Activated naive CD4-positive, alpha-beta T cell treated with anti-CD3 and anti-CD28 coated beads, Interleukin-2, amount 50 U/mL, for 24 hours (primary cell): ENCODE measurements around the gene LENG9.
"Not testable (repeated sequence)": the region's sequence is repeated elsewhere in the genome, so short reads cannot be mapped to it uniquely, and the experiment has no call there.

Experiments
- H3K27ac Mint-ChIP-seq: one replicate; pipeline ENCODE4 v1.8.0; 2021; ENCODE audit warnings: mild to moderate bottlenecking, mixed read lengths
- H3K27me3 Mint-ChIP-seq: one replicate; pipeline ENCODE4 v1.8.0; 2021; ENCODE audit warnings: mixed read lengths
- H3K36me3 Mint-ChIP-seq: one replicate; pipeline ENCODE4 v1.8.0; 2021; ENCODE audit warnings: mixed read lengths
- H3K4me1 Mint-ChIP-seq: one replicate; pipeline ENCODE4 v1.8.0; 2021; ENCODE audit warnings: mixed read lengths
- H3K4me3 Mint-ChIP-seq: one replicate; pipeline ENCODE4 v1.8.0; 2021; ENCODE audit warnings: mild to moderate bottlenecking, mixed read lengths
- H3K9me3 Mint-ChIP-seq: one replicate; pipeline ENCODE4 v1.8.0; 2021; ENCODE audit warnings: mixed read lengths

Gene LENG9

GRCh38 chr19:54456423-54457373, 6.9 kb downstream of the LENG9 start:
- H3K27ac Mint-ChIP-seq: peak overlapping the region; percentile 23

GRCh38 chr19:54455786-54456422, 7.7 kb downstream of the LENG9 start:
- Mint-ChIP-seq H3K4me3 (no peak overlapping the region), H3K9me3 (no peaks in the 10 kb centered on the region), H3K27ac (peak overlapping the region; percentile 23), H3K4me1 (peaks cover 29% of the 10 kb centered on the region), H3K36me3 (peaks cover 16% of the 10 kb centered on the region), H3K27me3 (no peaks in the 10 kb centered on the region)

More at GRCh38 chr19:54456423-54457373, 6.9 kb downstream of the LENG9 start:
- Mint-ChIP-seq H3K4me3 (no peak overlapping the region), H3K27me3 (no peaks in the 10 kb centered on the region), H3K9me3 (no peaks in the 10 kb centered on the region), H3K4me1 (peaks cover 21% of the 10 kb centered on the region), H3K36me3 (peaks cover 14% of the 10 kb centered on the region)

- H3K4me3 Mint-ChIP-seq: no peak overlapping the region
- peaks cover 19% of the 10 kb centered on the region for H3K36me3 Mint-ChIP-seq
- no peaks in the 10 kb centered on the region for H3K27me3 Mint-ChIP-seq
- H3K9me3 Mint-ChIP-seq: no peaks in the 10 kb centered on the region
- peaks cover 38% of the 10 kb centered on the region for H3K4me1 Mint-ChIP-seq
- H3K27ac Mint-ChIP-seq: no peak overlapping the region
These were observed 8.6 kb downstream of the LENG9 start for GRCh38 chr19:54454781-54455675.

DNA sequence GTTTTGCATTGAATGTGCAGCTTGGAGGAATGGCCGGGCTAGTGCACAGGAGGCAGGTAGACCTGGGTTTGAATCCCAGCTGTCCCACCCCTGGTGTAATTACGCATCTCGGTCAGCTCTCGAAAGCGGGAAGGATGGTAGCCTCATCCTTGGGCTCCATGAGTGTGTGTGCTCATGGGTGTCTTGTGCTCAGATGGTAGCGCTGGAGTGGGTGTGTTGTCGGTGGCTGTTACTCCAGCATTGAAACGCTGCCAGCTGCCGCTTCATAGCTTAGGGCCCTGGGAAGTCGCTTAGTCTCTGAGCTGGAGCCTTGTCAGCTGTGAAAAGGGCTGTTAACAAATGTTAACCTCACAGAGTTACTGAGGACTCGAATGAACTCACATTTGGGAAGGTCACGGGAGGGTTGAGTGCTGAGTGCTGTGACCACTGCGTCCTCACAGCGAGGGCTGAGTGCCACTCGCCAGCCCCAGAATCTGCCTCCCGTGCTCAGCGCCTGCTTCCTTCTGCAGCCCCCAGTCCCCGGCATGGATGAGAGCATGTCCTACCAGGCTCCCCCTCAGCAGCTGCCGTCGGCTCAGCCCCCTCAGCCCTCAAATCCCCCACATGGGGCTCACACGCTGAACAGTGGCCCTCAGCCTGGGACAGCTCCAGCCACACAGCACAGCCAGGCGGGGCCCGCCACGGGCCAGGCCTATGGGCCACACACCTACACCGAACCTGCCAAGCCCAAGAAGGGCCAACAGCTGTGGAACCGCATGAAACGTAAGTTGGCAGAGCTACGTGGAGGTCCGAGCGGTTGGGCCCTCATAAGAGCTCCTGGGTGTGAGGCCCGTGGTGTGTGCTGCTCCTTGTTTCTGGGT, 9.4 kb downstream of the LENG9 start:
- H3K9me3 Mint-ChIP-seq: no peaks in the 10 kb centered on the region
- no peaks in the 10 kb centered on the region for H3K27me3 Mint-ChIP-seq
- H3K4me3 Mint-ChIP-seq: no peak overlapping the region
- H3K4me1 Mint-ChIP-seq: peaks cover 35% of the 10 kb centered on the region
- H3K36me3 Mint-ChIP-seq: peaks cover 20% of the 10 kb centered on the region
- H3K27ac Mint-ChIP-seq: no peak overlapping the region

GRCh38 chr19:54452626-54453025, 11.0 kb downstream of the LENG9 start:
- Mint-ChIP-seq H3K4me3 (no peak overlapping the region), H3K36me3 (peaks cover 15% of the 10 kb centered on the region), H3K27ac (no peak overlapping the region), H3K27me3 (no peaks in the 10 kb centered on the region), H3K9me3 (no peaks in the 10 kb centered on the region), H3K4me1 (peaks cover 36% of the 10 kb centered on the region)

DNA sequence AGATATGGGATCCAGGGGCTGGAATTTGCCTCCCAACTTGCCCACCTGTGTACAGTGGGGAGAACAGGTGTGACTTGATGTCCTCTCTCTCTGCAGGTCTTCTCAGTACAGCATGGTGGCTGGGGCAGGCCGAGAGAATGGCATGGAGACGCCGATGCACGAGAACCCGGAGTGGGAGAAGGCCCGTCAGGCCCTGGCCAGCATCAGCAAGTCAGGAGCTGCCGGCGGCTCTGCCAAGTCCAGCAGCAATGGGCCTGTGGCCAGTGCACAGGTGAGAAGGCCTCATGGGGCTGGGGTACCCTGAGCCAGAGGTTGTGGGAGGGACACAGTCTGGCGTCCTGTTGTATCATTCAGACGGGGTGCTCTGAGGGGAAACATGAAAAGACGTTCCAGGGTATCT, 11.6 kb downstream of the LENG9 start:
- H3K4me3 Mint-ChIP-seq: peak overlapping the region; percentile 100
- no peak overlapping the region for H3K27ac Mint-ChIP-seq
- no peaks in the 10 kb centered on the region for H3K27me3 Mint-ChIP-seq

GRCh38 chr19:54451331-54451871, 12.2 kb downstream of the LENG9 start:
- Mint-ChIP-seq H3K4me3 (peak overlapping the region; percentile 100), H3K27me3 (no peaks in the 10 kb centered on the region), H3K9me3 (no peaks in the 10 kb centered on the region), H3K36me3 (peaks cover 15% of the 10 kb centered on the region), H3K27ac (peak overlapping the region; percentile 87), H3K4me1 (peaks cover 43% of the 10 kb centered on the region)

More for the DNA sequence above, 11.6 kb downstream of the LENG9 start:
- no peaks in the 10 kb centered on the region for H3K9me3 Mint-ChIP-seq
- peaks cover 39% of the 10 kb centered on the region for H3K4me1 Mint-ChIP-seq
- peaks cover 15% of the 10 kb centered on the region for H3K36me3 Mint-ChIP-seq

DNA sequence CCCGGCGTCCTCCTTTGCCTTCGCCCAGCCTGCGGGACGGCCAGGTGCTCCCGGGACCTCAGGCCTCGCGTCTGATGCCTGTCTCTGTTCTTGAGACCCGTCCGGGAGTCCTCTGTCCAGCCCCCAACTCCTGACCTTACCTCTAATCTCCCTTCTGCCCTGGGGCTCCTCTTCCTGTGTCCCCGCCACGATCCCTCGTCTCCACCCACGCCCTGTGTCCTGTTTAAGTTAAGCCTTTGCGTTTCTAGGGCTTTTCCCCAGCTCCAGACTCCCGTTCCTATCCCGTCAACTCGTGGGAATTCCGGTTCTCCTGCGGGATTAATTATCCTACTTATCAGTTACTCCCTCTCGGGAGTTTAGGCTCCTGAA, 13.9 kb downstream of the LENG9 start:
- Mint-ChIP-seq H3K36me3 (peaks cover 12% of the 10 kb centered on the region), H3K9me3 (no peaks in the 10 kb centered on the region), H3K27ac (peak overlapping the region; percentile 92), H3K27me3 (no peaks in the 10 kb centered on the region), H3K4me1 (peaks cover 43% of the 10 kb centered on the region), H3K4me3 (peak overlapping the region; percentile 100)

DNA sequence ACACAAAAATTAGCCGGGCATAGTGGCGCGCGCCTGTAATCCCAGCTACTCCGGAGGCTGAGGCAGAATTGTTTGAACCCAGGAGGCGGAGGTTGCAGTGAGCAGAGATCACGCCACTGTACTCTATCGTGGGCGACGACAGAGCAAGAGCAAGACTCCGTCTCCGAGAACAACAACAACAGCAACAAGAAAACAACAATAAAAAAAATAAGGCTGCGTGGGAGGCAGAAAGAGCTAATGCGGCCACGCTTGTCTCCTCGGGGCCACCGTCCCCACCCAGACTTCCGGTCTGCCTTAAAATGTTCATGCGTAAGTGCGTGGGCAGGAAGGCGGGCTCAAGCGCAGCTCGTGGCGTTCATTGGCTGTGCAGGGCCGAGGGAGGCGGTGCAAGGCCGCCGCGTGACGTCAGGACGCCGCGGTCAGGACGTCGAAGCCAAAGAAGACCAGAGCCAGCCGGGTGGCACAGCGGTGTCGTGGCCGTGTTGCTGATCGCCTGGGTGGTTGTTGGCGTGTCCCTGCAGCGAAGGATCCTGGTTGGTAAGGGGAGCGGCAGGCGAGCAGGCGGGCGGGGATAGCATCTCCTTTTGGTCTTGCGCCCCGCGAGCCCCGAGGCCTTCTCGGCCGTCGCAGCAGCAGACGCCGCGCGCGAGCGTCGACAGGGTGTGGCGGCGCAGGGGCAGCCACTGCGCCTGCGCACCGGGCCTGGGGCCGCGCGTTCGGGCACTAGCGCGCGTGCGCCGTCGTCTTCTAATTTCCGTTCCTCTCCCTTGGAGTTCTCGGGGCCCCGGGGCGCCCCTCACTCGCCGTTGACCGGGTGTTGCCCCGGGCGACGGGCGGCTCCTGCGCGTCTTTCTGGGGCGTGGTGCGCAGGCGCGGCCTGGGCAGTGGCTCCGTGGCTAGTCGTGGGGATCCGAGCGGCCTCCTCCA, 14.5 kb downstream of the LENG9 start, which contains the start of gene LENG8:
Gene LENG8 (plus strand): TSS at position 426 of the 927 bp plus-strand sequence. CDS start 2,146 bp downstream, outside the sequence.
- H3K4me1 Mint-ChIP-seq: peaks cover 43% of the 10 kb centered on the region
- peaks cover 12% of the 10 kb centered on the region for H3K36me3 Mint-ChIP-seq
- H3K27me3 Mint-ChIP-seq: no peaks in the 10 kb centered on the region
- H3K4me3 Mint-ChIP-seq: peak within 1 kb of the TSS; percentile 100
- peak within 1 kb of the TSS; percentile 99 for H3K27ac Mint-ChIP-seq
- H3K9me3 Mint-ChIP-seq: no peaks in the 10 kb centered on the region

GRCh38 chr19:54448040-54448773, 15.4 kb downstream of the LENG9 start:
- H3K36me3 Mint-ChIP-seq: peaks cover 13% of the 10 kb centered on the region
- H3K4me3 Mint-ChIP-seq: peak overlapping the region; percentile 100
- peak overlapping the region; percentile 99 for H3K27ac Mint-ChIP-seq
- peaks cover 44% of the 10 kb centered on the region for H3K4me1 Mint-ChIP-seq
- no peaks in the 10 kb centered on the region for H3K27me3 Mint-ChIP-seq
- no peaks in the 10 kb centered on the region for H3K9me3 Mint-ChIP-seq

GRCh38 chr19:54446349-54446748, 17.2 kb downstream of the LENG9 start:
- H3K27ac Mint-ChIP-seq, H3K4me3 Mint-ChIP-seq, H3K9me3 Mint-ChIP-seq, H3K27me3 Mint-ChIP-seq: not testable (repeated sequence)
- Mint-ChIP-seq H3K4me1 (peaks cover 34% of the 10 kb centered on the region), H3K36me3 (peaks cover 14% of the 10 kb centered on the region)

GRCh38 chr19:54444737-54445136, 18.8 kb downstream of the LENG9 start:
- no peaks in the 10 kb centered on the region for H3K9me3 Mint-ChIP-seq
- peaks cover 19% of the 10 kb centered on the region for H3K4me1 Mint-ChIP-seq
- no peak overlapping the region for H3K4me3 Mint-ChIP-seq
- H3K27me3 Mint-ChIP-seq: no peaks in the 10 kb centered on the region
- no peak overlapping the region for H3K27ac Mint-ChIP-seq
- peaks cover 5% of the 10 kb centered on the region for H3K36me3 Mint-ChIP-seq

DNA sequence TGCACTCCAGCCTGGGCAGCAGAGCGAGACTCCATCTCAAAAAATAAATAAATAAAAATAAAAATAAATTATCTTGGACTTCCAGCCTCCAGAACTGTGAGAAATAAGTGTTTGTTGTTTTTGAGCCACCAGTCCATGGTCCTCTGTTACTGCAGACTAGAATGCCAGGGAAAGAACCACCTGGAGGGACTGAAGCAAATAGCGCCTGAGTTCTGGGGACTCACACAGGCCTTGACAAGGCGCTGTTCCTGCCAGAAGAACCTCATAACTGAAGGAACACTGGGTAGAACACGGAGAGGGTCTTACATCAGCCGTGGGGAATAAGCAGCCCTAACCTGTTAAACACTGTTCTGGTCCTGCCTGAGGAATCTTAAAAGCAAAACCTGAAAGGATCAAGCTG, 22.9 kb downstream of the LENG9 start:
- no peak overlapping the region for H3K27ac Mint-ChIP-seq
- no peak overlapping the region for H3K4me3 Mint-ChIP-seq
- H3K9me3 Mint-ChIP-seq: no peaks in the 10 kb centered on the region
- peaks cover 22% of the 10 kb centered on the region for H3K4me1 Mint-ChIP-seq
- H3K36me3 Mint-ChIP-seq: peaks cover 5% of the 10 kb centered on the region
- no peaks in the 10 kb centered on the region for H3K27me3 Mint-ChIP-seq
